ENCODE data around the gene SLC66A2.

The SLC66A2 gene

DNA sequence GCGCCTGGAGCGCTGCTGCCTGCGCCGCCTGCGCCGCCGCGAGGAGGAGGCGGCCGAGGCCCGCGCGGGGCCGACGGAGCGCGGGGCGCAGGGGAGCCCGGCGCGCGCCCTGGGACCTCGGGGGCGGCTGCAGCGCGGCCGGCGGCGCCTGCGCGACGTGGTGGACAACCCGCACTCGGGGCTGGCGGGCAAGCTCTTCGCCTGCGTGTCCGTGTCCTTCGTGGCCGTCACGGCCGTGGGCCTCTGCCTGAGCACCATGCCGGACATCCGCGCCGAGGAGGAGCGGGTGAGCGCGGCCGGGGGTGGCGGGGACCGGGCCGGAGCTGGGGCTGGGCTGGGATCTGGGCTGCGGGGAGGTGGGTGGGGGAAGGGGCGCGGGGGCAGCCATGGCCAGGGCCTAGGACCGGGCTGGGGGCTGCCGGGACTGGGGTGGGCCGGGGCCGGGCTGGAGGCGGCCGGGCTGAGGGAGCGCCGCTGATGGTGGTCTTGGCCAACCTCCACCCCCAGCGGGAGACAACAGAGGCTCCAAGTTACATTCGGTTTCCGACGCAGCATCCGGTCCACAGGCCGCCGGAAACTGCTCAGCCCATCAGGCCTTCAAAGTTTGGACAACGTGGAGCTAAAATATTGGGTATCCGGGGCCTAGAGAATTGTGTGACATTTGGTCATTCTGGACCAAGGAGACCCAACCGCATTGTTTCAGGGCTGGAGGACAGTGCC is 87.3 kb downstream of the SLC66A2 start:
- peak; percentile 11 for DNase-seq

DNA sequence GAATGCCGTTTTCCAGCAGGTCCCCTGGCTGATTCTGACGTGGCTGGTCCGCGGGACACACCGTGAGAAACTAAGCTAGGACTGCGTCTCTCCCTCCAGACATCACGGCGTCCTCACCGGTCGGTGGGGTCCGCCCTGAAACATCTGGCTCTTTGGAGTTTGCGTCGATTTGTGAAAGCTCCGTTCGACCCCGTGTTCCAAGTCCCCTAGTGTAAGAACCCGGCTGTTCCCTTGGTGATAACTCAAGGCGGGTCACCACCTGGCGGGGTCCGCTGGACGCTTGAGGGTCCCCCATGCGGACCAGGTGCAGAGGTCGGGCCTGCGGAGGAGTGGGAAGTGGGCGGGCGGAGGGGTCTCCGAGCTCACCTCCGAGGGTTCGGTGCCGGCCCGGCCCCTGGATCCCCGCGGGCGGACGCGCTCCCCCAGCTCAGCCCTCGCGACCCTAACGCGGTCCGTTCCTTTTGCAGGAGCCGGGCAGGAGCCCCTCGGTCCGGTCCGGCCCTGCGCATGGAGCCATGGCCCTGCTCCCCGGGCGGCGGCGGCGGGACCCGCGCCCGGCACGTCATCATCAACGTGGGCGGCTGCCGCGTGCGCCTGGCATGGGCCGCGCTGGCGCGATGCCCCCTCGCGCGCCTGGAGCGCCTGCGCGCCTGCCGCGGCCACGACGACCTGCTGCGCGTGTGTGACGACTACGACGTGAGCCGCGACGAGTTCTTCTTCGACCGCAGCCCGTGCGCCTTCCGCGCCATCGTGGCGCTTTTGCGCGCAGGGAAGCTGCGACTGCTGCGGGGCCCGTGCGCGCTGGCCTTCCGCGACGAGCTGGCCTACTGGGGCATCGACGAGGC is 88.1 kb downstream of the SLC66A2 start:
- DNase-seq, result peak; percentile 13

DNA sequence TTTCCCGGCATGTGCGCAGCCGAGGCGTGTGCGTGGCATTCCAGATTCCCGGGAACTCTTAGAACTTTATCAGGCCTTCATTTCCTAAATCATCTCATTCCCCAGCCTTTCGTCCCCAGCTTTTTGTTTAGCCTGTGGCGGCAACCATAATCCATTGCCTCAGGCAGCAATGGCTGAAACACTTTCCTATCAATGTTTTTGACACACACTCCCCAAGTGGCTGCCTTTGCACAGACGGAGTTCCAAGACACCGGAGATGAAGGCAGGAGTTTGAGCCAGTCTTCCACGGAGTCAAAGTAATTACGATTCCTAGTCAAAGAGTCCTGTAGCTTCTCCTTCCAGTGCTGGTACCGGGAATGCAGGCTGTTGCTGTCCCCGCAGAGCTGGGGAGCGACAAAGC is 88.9 kb downstream of the SLC66A2 start:
- no peak for DNase-seq

DNA sequence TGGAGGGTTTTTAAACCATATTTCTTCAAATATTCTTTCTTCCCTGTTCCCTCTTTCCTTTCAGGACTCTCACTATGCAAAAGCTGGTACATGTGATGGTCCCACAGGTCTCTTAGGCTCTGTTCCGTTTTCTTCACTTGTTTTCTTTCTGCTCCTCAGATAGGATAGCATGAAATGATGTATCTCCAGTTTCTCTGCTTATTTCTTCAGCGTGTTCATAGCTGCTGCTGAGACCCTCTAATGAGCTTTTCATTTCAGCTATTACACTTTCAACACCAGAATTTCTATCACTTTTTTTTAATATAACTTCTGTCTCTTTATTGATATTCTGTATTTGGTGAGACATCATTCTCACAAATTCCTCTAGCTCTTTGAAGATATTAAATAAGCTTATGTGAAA is 89.8 kb downstream of the SLC66A2 start:
- no peak for DNase-seq

DNA sequence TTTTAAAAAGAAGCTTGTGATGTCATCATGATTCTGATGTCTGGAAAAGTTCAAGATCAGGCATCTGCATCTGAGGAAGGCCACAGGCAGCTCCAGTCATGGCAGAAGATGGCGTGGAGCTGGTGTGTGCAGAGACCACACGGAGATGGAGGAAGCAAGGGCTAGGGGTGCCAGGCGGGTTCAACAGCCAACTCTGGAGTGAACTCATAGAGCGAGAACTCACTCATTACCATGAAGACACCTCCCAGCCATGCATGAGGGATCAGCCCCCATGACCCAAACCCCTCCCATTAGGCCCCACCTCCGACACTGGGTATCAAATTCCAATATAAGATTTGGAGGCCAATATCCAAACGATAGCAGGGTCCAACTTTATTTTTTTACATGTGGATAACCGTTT is 92.1 kb downstream of the SLC66A2 start:
- peak; percentile 3 for DNase-seq

DNA sequence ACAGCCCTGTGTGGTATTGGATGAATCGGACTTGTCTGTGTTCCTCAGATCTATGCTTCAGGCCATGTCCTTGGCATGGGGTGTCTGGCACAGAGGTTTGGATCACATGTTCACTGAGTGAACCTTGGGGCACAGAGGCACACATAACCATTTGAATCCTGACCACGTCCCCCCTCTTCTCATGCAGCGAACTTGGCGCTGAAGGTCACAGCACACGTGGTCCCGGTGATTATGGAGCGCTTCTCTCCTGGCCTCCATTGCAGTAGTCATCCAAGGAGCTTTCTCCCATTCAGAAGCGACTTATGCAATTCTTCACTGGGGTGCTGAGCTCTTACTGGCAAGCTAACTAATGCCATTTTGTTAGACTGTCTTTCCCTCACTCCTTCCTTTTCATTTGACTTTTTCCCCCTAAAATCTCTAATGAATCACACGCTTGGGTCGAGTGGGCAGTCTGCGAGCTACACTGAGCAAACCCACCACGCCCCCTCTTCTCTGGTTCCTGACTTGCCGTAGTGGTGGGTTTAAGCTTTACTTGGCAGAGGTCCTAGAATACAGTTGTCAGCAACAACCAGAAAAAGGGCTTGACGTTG is 94.3 kb downstream of the SLC66A2 start:
- DNase-seq, result peak; percentile 65

DNA sequence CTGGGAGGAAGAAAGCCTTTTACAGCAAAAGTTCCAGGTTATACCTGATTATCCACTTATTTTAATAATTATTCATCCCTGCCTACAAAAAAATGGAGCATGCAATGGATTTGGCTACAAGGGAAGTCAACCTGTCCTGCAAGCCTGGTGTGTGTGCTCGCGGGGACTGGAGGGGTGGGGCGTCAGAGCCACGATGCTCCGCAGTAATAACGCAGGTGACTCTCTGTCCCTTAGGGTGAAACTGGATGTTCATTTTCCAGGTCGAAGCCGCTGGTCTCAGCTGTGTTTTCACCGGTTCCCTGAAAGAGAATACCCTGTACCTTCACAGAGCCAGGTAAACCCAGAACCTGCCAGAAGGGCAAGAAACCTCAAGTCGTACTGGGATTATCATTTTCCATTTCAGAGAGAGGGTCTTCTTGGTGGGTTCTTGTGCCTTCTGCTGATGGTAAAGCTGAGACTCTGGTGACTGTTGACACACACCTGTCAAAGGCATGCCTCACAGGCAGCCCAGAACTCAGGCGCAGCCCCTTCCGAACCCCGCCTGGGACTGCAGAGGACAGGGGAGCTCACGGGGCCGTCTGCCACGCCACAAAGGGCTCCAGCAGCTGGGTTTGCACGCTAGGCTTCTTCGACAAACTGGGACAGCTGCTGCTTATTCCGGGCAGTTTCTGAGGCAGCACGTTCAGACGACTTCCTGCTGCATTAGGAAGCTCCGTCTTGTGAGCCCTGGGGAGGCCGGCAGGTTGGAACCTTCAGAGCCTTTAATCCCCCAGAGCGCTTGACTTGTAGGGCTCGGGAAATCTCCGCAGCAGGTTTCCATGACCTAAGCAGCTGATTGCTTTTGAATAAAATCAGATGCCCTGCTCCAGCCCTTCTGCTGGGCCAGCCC is 95.1 kb downstream of the SLC66A2 start:
- peak; percentile 76 for DNase-seq

DNA sequence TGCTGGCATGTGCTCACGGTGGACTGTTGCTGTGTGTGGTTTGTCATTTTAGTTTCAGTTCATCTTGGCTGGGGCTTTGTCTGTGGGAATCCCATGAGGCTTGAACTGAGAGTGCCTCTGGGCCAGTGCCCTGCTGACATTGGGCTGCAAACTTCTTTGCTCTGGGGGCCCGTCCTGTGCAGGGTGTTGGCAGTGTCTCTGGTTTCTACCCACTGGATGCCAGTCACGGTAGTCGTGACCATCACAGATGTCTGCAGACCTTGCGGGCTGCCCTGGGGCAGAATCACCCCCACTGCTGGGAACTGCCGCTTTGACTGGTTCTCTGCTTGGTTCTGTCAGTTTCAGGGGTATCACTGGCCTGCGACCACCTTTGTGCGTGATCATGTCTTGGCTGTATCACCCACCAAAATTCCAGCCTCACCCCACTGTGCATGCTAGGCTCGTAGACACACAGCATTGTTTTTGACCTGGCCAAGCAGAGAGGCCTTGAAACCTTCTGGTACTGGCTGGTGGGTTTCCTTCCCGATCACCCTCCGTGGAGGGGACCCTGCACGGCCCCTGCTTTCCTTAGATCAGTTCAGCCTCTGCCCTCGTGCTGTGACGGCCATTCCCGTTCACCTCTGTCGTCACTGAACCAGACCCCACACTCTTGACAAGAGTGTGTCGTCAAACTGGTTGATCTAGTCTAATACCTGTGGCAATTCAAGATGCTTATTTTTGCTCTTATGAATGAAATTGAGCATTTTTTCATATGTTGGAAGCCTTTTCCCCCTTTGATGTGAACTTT is 96.1 kb downstream of the SLC66A2 start:
- DNase-seq, result no peak

DNA sequence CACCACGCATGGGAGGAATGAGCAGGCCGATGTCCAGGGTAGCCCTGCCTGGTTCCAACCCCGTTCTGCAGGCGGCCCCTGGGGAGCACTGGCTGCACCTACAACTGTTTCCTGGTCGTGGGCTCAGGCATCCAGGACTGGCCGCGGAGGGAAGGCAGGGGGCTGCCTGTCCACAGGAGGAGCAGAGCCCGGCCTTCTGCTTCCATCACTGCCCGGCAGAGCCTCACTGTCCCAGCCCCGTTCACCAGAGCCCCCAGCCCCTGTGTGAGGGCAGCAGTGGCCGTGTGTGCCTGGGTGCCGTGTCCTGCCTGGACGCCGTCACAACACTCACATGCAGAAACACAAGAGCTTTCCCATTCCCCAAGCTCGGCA is 97.5 kb downstream of the SLC66A2 start:
- no peak for DNase-seq

DNA sequence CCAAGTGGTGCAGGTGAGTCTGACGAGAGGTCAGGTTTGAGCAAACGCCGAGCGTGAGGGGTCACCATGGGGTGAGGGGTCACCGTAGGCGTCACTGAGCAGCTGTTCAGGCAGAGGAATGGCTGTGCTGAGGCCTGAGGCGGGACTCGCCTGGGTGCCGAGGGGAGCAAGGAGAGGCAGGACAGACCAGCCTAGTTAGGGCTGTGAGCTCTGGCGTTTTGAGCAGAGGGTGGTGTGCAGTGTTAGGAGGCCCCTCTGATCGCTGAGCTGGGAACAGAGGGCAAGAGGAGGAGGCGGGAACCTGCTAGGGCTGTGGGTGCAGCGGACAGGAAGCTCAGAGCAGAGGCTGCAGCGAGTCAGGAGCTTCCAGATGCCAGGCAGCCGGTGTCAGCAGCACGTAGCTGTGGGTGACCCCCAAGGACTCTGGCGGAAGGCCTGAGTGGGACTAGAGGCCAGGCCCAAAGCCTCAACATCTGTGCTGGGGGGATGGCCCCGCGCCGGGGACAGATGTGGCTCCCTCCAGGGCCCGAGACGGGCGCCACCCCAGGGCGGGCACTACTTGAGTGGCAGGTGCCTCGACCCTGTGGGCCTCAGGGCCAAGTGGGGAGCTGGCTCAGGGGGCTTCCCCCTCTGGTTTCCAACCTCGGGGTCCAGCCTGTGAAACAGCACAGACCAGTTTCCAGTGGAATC is 98.0 kb downstream of the SLC66A2 start:
- no peak for DNase-seq

DNA sequence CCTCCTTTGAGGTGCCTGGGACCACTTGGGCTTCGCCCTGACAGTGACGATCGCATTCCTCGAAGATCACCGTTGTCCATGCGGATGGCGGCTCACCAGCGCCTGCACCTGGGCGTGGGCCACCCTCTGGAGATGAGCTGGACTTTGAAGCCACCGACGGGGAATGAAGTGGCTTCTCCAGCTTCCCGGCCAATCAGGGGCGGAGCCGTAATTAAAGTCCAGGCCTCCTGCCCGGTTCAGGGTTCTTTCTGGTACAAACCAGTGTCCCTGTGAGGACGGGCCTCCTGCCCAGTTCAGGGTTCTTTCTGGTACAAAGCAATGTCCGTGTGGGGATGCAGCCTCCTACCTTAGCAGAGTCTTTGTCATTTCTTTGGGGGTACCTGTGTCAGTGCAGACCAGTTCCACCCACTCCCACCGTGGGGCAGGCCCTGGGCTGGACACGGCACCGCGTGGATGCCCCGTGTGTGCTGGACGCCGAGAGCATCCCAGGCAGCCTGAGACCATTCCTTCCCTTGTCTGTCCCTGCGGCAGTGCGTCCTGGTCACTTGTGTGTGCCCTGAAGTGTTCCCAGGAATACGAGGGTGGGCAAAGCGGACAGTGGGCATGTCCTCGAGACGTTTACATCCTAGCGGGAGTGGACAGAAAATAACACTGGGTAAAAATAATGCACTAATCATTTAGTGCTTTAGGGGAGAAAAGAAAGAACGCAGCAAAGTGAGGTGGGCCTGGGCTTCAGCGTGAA is 98.7 kb downstream of the SLC66A2 start:
- DNase-seq, result no peak

Measured in left hindlimb (tissue), 1 donor.